CD4-positive, alpha-beta T cell treated with Interferon gamma for 1 hour (primary cell): ENCODE results near the gene PPP1R27.

Source experiments
- DNase-seq: peaks from one replicate; pipeline ENCODE4 v3.0.0-alpha.2; 2020

The PPP1R27 gene

DNA sequence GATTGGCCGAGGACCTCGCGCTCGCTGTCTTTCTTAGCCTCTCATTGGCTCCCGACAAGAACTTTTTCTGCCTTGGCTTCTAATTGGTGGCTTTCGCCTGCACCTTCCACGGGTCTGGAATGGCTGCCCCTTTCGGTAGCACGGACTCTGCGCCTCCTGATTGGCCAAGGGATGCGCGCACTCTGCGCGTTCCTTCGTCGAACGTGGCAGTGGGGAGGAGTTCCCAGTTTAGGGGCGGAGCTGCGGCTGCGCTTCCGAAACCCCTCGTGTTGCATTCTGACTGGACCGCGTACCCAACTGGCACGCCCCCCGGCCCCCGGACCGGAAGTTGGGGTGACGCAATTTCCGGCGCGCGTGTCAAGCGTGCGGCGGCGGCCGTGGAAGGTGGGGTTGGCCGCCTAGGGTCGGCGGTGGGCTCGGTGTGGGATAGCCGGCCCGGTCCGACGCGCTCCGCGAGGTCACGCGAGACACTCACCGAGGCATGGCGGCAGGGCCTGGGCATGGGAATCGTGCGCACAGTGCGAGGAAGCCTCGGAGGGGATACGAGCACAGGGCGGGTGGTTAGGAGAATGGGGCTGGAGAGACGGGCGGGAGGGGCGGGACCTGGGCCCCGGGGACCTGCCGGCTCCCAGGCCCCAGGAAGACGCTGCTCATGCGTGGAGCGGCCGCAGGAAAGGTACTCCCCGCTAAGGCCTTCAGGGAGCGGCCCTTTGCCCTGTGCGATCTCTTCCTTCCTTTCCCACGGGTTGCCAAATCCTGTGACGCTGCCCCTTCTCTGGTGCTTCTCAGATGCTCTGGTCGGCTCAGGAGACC is 26.1 kb upstream of the PPP1R27 start:
- DNase-seq = peak; percentile 100

DNA sequence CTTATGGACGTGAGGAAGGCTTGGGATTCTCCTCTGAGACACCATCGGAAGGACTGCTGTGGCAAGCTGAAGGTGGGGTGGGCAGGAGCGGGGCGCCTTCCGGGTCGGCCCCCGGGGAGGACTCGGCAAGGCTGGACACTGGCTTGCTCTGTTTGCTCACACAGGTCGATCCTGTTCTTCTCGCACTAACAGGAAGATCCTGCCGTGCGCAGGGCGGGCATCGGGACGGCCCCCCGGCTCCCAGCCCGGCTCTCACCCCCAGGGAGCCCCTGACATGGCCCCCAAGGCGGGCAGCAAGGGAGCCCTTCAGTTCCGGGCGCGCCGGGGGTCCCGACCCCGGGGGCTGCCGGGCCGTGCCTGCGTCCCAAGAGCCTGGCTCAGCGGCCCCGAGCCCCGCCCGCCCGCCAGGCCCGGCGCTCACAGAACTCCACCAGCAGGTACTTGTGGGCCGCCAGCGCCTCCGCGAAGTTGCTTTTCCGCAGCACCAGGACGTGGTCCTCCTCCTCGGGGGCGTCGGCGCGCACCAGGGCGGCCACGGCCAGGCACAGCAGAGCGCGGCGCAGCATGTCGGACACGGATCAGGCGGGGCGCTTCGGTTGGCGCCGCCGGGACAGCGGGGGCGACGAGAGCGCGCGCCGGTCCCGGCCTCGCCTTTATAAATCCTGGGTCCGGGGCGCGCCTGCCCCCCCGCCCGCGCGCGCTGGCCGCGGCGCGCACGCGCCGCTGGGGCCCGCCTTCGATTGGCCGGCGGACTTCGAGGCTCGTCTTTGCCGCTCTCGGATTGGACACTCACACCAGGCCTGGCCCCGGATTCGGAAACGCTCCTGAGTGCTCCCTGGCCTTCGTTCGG is 25.3 kb upstream of the PPP1R27 start, which contains the start of gene P4HB:
TSS of gene P4HB (minus strand) at position 630 of the 850 bp plus-strand sequence. CDS start at position 566, 64 bp downstream.
- no peak for DNase-seq

- no peak for DNase-seq
Measured at GRCh38 chr17:81858967-81859905, 24.4 kb upstream of the PPP1R27 start.

- no peak for DNase-seq
Measured at GRCh38 chr17:81858170-81858966, 23.5 kb upstream of the PPP1R27 start.

- no peak for DNase-seq
Measured at GRCh38 chr17:81854974-81855774, 20.3 kb upstream of the PPP1R27 start.

DNA sequence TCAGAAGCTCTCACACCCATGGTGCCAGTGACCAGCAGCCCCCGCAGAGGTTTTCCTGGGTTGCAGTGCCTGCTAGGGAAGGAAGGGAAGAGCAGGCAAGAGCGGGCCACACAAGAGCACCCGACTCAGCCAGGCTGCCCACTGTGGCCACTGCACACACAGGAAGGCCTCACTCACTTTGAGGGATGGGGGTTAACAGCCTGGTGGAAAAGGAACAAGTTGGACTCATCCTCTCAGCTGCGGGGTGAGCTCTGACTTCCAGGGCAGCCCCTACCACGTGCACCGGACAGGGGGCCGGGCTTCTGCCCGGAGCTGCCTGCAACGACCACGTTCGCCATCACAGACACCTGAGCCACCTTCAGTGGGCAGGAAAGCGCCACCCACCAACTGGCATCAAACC is 17.4 kb upstream of the PPP1R27 start:
- DNase-seq = no peak

- no peak for DNase-seq
Measured at GRCh38 chr17:81851423-81851822, 16.6 kb upstream of the PPP1R27 start.

- no peak for DNase-seq
Measured at GRCh38 chr17:81849457-81849856, 14.6 kb upstream of the PPP1R27 start.

GRCh38 chr17:81846743-81847689 is 12.2 kb upstream of the PPP1R27 start:
- DNase-seq = no peak

- DNase-seq = no peak
Measured at GRCh38 chr17:81845881-81846742, 11.3 kb upstream of the PPP1R27 start.

DNA sequence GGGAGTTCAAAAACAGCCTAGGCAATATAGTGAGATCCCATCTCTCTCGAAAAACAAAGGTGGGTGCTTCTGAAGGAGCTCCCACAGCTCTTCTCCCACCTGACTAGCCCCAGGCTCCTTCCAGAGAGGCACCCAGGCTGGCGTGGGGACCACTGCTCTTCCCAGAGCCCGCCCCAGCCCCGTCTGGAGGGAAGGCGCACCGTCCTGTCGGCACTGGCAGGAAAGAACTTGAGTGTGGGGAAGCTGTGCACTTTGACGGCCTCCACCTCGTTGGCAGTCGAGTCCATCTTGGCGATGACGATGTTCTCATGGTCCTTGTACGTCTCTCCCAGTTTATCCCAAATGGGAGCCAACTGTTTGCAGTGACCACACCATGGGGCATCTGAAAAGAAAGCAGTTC is 10.5 kb upstream of the PPP1R27 start:
- no peak for DNase-seq

- DNase-seq = no peak
Measured at GRCh38 chr17:81844887-81845286, 10.0 kb upstream of the PPP1R27 start.

GRCh38 chr17:81844327-81844851 is 9.5 kb upstream of the PPP1R27 start:
- no peak for DNase-seq

- DNase-seq = no peak
Measured at GRCh38 chr17:81843713-81844326, 9.0 kb upstream of the PPP1R27 start.

- no peak for DNase-seq
Measured at GRCh38 chr17:81842725-81843504, 8.1 kb upstream of the PPP1R27 start.

DNA sequence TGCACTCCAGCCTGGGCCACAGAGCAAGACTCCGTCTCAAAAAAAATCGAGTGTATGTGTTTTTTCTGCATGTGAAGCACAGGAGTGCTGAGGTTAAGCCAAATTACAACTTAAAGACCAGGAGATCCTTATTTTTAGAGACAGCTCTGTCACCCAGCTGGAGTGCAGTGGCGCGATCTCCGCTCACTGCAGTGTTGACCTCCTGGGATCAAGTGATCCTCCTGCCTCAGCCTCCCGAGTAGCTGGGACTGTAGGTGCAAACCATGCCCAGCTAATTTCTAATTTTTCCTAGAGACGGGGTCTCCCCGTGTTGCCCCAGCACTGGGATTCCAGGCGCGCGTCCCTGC is 7.5 kb upstream of the PPP1R27 start:
- DNase-seq = no peak

DNA sequence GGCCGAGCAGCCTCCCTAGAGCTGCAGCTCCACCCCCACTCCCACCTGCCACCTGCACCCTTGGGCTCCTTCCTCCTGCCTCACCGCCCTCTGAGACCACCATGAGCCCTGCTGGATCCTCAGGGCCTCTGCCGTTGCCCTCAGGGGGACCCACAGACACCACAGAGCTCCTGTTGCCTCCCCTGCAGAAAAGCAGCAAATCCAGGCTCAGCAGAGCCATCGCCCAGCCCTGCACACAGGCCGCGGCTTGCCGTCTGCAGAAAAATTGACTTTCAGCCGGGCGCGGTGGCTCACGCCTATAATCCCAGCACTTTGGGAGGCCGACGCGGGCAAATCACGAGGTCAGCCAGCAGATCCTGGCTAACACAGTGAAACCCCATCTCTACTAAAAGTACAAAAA is 7.0 kb upstream of the PPP1R27 start:
- no peak for DNase-seq
